Measurements from ENCODE around the gene TOR1AIP2.

- no peak for TF ChIP-seq CTCF (IDR thresholded peaks at IDR 0.05)
- TF ChIP-seq POLR2A (IDR thresholded peaks at IDR 0.05) = no peak
Measured at GRCh38 chr1:179925922-179926849, 48.6 kb upstream of the TOR1AIP2 start.

All from gastroesophageal sphincter (tissue), 3 donors.